DMS153 (cell line): ENCODE results near the gene NBEA.

Experiments used
- DNase-seq: peaks from one replicate; lab custom pipeline; 2025; lab: John Stamatoyannopoulos, UW

The NBEA gene

GRCh38 chr13:35179920-35180663 is 238.0 kb downstream of the NBEA start:
- no peak for DNase-seq

- no peak for DNase-seq
Observed at GRCh38 chr13:35190241-35190640, 248.2 kb downstream of the NBEA start.

- DNase-seq = no peak
Observed at GRCh38 chr13:35191883-35192282, 249.8 kb downstream of the NBEA start.

GRCh38 chr13:35198613-35199200 is 256.6 kb downstream of the NBEA start:
- DNase-seq = no peak

- no peak for DNase-seq
Observed at GRCh38 chr13:35208587-35208986, 266.5 kb downstream of the NBEA start.

GRCh38 chr13:35210261-35210660 is 268.2 kb downstream of the NBEA start:
- no peak for DNase-seq

- no peak for DNase-seq
Observed at GRCh38 chr13:35211949-35212348, 269.9 kb downstream of the NBEA start.

GRCh38 chr13:35213911-35214310 is 271.8 kb downstream of the NBEA start:
- DNase-seq = no peak

GRCh38 chr13:35216131-35216530 is 274.1 kb downstream of the NBEA start:
- DNase-seq = no peak

GRCh38 chr13:35219021-35219420 is 277.0 kb downstream of the NBEA start:
- DNase-seq = no peak

- no peak for DNase-seq
Observed at GRCh38 chr13:35225159-35225558, 283.1 kb downstream of the NBEA start.

- DNase-seq = no peak
Observed at GRCh38 chr13:35225582-35225981, 283.5 kb downstream of the NBEA start.

GRCh38 chr13:35228536-35228935 is 286.5 kb downstream of the NBEA start:
- no peak for DNase-seq

- DNase-seq = no peak
Observed at GRCh38 chr13:35231426-35231825, 289.4 kb downstream of the NBEA start.

- no peak for DNase-seq
Observed at GRCh38 chr13:35238274-35238673, 296.2 kb downstream of the NBEA start.

- DNase-seq = no peak
Observed at GRCh38 chr13:35252536-35253205, 310.6 kb downstream of the NBEA start.

GRCh38 chr13:35255241-35255640 is 313.2 kb downstream of the NBEA start:
- DNase-seq = no peak

- no peak for DNase-seq
Observed at GRCh38 chr13:35256459-35257148, 314.5 kb downstream of the NBEA start.

GRCh38 chr13:35260316-35260715 is 318.2 kb downstream of the NBEA start:
- DNase-seq = no peak

- no peak for DNase-seq
Observed at GRCh38 chr13:35266412-35266811, 324.3 kb downstream of the NBEA start.

- DNase-seq = no peak
Observed at GRCh38 chr13:35278917-35279316, 336.8 kb downstream of the NBEA start.

- no peak for DNase-seq
Observed at GRCh38 chr13:35279500-35279899, 337.4 kb downstream of the NBEA start.

GRCh38 chr13:35283856-35284255 is 341.8 kb downstream of the NBEA start:
- peak; percentile 79 for DNase-seq
